Measurements from ENCODE around the gene PTPRF.

The PTPRF gene

GRCh38 chr1:43584204-43584603 lies 53.5 kb downstream of the PTPRF start:
- no peak for DNase-seq

- DNase-seq: no peak
Observed at GRCh38 chr1:43585557-43585956, 54.9 kb downstream of the PTPRF start.

- DNase-seq: peak; percentile 61
Observed at GRCh38 chr1:43586136-43586731, 55.6 kb downstream of the PTPRF start.

GRCh38 chr1:43587001-43587400 lies 56.3 kb downstream of the PTPRF start:
- DNase-seq: no peak

- no peak for DNase-seq
Observed at GRCh38 chr1:43587594-43587993, 56.9 kb downstream of the PTPRF start.

GRCh38 chr1:43588592-43588991 lies 57.9 kb downstream of the PTPRF start:
- no peak for DNase-seq

GRCh38 chr1:43590388-43590925 lies 59.8 kb downstream of the PTPRF start:
- no peak for DNase-seq

GRCh38 chr1:43591181-43591580 lies 60.5 kb downstream of the PTPRF start:
- no peak for DNase-seq

- no peak for DNase-seq
Observed at GRCh38 chr1:43592051-43592665, 61.5 kb downstream of the PTPRF start.

GRCh38 chr1:43592974-43593683 lies 62.4 kb downstream of the PTPRF start:
- DNase-seq: no peak

GRCh38 chr1:43596579-43596978 lies 65.9 kb downstream of the PTPRF start:
- DNase-seq: no peak

GRCh38 chr1:43597028-43597427 lies 66.3 kb downstream of the PTPRF start:
- no peak for DNase-seq

GRCh38 chr1:43597721-43598120 lies 67.0 kb downstream of the PTPRF start:
- DNase-seq: no peak

GRCh38 chr1:43598622-43599021 lies 67.9 kb downstream of the PTPRF start:
- no peak for DNase-seq

GRCh38 chr1:43600033-43601020 lies 69.6 kb downstream of the PTPRF start:
- DNase-seq: no peak

GRCh38 chr1:43602990-43603389 lies 72.3 kb downstream of the PTPRF start:
- no peak for DNase-seq

GRCh38 chr1:43604192-43604591 lies 73.5 kb downstream of the PTPRF start:
- no peak for DNase-seq

GRCh38 chr1:43605157-43605556 lies 74.5 kb downstream of the PTPRF start:
- DNase-seq: no peak

GRCh38 chr1:43605766-43606165 lies 75.1 kb downstream of the PTPRF start:
- no peak for DNase-seq

GRCh38 chr1:43606624-43607023 lies 75.9 kb downstream of the PTPRF start:
- no peak for DNase-seq

- DNase-seq: no peak
Observed at GRCh38 chr1:43608827-43609226, 78.1 kb downstream of the PTPRF start.

GRCh38 chr1:43610339-43610738 lies 79.7 kb downstream of the PTPRF start:
- DNase-seq: no peak

GRCh38 chr1:43611950-43612349 lies 81.3 kb downstream of the PTPRF start:
- no peak for DNase-seq
